ENCODE measurements around the gene CD44.

DNA sequence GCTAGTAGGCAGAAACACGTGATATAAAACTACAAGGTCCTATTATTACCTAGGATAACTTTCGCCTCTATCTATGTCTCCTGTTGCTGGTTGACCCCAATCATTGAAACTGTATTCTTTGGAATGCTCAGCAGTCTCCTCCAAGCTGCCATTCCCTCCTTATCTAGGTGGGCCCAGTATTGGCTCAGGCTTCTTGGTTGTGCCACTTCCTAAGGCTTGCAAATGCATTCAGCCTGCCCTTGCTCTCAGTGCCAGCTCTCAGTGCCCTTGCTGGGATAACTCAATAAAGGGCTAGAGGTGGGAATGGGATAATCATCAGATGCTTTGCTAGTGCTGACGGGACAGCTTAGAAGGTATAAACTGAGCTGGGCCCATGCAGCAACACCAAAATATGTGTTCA lies 13.6 kb downstream of the CD44 start:
- TF ChIP-seq, protein P1, sequence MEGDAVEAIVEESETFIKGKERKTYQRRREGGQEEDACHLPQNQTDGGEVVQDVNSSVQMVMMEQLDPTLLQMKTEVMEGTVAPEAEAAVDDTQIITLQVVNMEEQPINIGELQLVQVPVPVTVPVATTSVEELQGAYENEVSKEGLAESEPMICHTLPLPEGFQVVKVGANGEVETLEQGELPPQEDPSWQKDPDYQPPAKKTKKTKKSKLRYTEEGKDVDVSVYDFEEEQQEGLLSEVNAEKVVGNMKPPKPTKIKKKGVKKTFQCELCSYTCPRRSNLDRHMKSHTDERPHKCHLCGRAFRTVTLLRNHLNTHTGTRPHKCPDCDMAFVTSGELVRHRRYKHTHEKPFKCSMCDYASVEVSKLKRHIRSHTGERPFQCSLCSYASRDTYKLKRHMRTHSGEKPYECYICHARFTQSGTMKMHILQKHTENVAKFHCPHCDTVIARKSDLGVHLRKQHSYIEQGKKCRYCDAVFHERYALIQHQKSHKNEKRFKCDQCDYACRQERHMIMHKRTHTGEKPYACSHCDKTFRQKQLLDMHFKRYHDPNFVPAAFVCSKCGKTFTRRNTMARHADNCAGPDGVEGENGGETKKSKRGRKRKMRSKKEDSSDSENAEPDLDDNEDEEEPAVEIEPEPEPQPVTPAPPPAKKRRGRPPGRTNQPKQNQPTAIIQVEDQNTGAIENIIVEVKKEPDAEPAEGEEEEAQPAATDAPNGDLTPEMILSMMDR (IDR thresholded peaks at IDR 0.05; ENCODE audit: borderline replicate concordance, extremely low read depth, low read length, poor library complexity, severe bottlenecking) = no peak
- TF ChIP-seq EZH2 (IDR thresholded peaks at IDR 0.05; ENCODE audit: borderline replicate concordance, low read depth, low read length, severe bottlenecking) = no peak

All from DND-41 (cell line).